ENCODE data around the gene MINDY3. TPM values are rescaled to one million over a fixed set of nuclear protein-coding genes. Genes with fewer than 3 reads are reported as not detected.

Gene MINDY3
- 23.7 and 34.1 TPM in 2 replicates for total RNA-seq

GRCh38 chr10:15859906-15860691 lies at the start of gene MINDY3:
Gene MINDY3, minus strand, starts transcription at chr10:15860507. Its CDS starts 208 bp downstream, at chr10:15860299.

Other genes with a start within 250 kb of the MINDY3 start
- gene ITGA8, start 140.6 kb downstream of the MINDY3 start, total RNA-seq = 43.7 and 210 TPM in 2 replicates